Parathyroid adenoma (tissue), 2 donors: ENCODE data around the gene BTG1.
"Not testable (repeated sequence)": the region's sequence is repeated elsewhere in the genome, so short reads cannot be mapped to it uniquely, and the experiment has no call there.

Source experiments
- H2AFZ ChIP-seq: fragments of 300-600 bp; sonication (generic); one replicate; pipeline ENCODE4 v1.7.0; 2017; ENCODE audit warnings: antibody characterized with exemption, mild to moderate bottlenecking
- H3K27ac ChIP-seq: fragments of 300-600 bp; sonication (generic); one replicate; pipeline ENCODE4 v1.7.0; 2017
- H3K27me3 ChIP-seq: fragments of 300-600 bp; sonication (generic); one replicate; pipeline ENCODE4 v1.7.0; 2017; ENCODE audit warnings: low read length; ENCODE audit not compliant: control insufficient read depth, insufficient read depth
- H3K36me3 ChIP-seq: fragments of 300-600 bp; sonication (generic); one replicate; pipeline ENCODE4 v1.7.0; 2017; ENCODE audit warnings: low read length; ENCODE audit not compliant: control insufficient read depth, insufficient read depth
- H3K4me1 ChIP-seq: fragments of 300-600 bp; sonication (generic); one replicate; pipeline ENCODE4 v1.7.0; 2017; ENCODE audit warnings: control low read depth
- H3K4me2 ChIP-seq: fragments of 300-600 bp; sonication (generic); one replicate; pipeline ENCODE4 v1.7.0; 2017; ENCODE audit warnings: low read length
- H3K4me3 ChIP-seq: fragments of 300-600 bp; sonication (generic); one replicate; pipeline ENCODE4 v1.7.0; 2017; ENCODE audit warnings: low read depth, low read length
- H3K79me2 ChIP-seq: fragments of 300-600 bp; sonication (generic); one replicate; pipeline ENCODE4 v1.7.0; 2017; ENCODE audit warnings: control low read depth
- H3K9ac ChIP-seq: fragments of 300-600 bp; sonication (generic); one replicate; pipeline ENCODE4 v1.7.0; 2017; ENCODE audit warnings: mild to moderate bottlenecking
- H3K9me3 ChIP-seq: fragments of 300-600 bp; sonication (generic); one replicate; pipeline ENCODE4 v1.7.0; 2017; ENCODE audit warnings: low read length; ENCODE audit not compliant: control insufficient read depth
- TF ChIP-seq, protein P1 (sequence below): fragments of 300-600 bp; sonication (generic); IDR thresholded peaks from one replicate; pipeline ENCODE4 v1.7.0; 2017; ENCODE audit warnings: antibody characterized with exemption, mild to moderate bottlenecking
- donor health status: primary hyperparathyroidism.

The BTG1 gene

DNA sequence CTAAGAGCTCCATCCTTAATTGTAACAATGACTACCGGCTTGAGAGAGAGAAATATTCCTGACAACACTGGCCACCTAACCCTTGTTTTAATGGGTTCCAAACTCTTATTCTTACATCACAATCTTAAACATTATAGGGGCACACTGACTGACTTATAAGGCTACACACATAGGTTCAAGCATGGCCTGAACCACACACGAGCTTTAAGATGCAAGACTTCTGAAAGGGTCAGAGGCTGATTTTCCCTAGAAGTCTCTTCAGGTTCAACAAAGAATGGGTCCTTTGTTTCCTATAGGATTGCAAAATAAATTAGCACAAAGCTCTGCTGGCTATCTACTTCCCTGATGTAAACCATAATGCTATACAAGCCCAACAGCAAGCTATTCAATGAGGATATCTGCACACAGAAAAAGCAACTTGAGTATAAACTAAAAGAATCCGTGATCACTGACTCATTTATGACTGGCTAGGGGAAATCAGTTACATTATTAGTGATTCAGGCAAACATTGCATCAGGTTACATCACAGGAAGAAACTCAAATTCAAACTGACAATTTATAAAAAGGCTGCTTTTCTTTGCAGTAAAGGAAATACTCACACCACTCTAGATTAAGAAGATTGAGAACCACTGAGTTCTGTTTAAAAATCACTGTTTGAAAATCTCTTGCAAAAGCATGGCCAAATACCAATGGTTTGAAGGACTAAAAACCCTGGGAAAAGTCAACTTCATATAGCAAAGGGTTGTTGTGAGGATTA, 8.5 kb downstream of the BTG1 start:
- TF ChIP-seq, protein P1, sequence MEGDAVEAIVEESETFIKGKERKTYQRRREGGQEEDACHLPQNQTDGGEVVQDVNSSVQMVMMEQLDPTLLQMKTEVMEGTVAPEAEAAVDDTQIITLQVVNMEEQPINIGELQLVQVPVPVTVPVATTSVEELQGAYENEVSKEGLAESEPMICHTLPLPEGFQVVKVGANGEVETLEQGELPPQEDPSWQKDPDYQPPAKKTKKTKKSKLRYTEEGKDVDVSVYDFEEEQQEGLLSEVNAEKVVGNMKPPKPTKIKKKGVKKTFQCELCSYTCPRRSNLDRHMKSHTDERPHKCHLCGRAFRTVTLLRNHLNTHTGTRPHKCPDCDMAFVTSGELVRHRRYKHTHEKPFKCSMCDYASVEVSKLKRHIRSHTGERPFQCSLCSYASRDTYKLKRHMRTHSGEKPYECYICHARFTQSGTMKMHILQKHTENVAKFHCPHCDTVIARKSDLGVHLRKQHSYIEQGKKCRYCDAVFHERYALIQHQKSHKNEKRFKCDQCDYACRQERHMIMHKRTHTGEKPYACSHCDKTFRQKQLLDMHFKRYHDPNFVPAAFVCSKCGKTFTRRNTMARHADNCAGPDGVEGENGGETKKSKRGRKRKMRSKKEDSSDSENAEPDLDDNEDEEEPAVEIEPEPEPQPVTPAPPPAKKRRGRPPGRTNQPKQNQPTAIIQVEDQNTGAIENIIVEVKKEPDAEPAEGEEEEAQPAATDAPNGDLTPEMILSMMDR: no peak
- Histone ChIP-seq H3K4me1 (peaks cover 29% of the 10 kb centered on the region), H3K79me2 (peaks cover 53% of the 10 kb centered on the region), H3K27me3 (no peaks in the 10 kb centered on the region), H2AFZ (no peak overlapping the region), H3K9me3 (no peaks in the 10 kb centered on the region), H3K4me3 (no peak overlapping the region), H3K4me2 (peak overlapping the region; percentile 16), H3K9ac (no peak overlapping the region), H3K27ac (no peak overlapping the region), H3K36me3 (no peaks in the 10 kb centered on the region)

DNA sequence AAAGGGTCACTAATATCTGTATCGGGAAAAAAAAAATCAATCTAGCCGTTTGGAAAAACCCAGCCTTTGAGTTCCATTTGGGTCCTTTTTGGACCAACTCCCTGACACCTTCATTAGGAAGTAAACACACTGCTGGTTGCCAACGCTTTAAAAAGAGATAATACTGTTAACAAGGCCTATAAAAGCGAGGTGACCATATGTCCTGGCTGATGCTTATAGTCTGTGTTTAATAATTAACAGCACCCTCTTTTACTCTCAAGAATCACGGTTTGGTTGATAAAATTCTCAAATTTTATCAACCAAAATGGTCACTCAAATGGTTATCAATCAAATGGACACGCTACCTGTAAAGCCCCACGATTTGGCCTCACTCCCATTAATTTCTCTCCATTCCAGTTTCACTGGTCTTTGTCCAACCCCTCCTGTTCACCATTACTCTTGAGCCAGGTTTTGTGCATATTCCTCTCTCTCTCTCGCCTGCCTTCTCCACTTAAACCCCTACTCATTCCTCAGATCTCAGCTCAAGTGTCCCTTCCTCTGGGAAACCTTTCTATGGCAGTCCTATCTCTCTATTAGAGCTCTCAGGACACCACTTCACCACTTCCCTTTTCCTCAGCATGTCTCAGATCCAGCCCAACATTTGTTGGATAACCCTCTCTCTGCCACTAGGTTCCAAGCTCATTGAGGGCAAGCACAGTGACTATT, 9.5 kb downstream of the BTG1 start:
- TF ChIP-seq, protein P1: no peak
- no peak overlapping the region for H3K9ac ChIP-seq
- no peak overlapping the region for H2AFZ ChIP-seq
- H3K79me2 ChIP-seq: peaks cover 45% of the 10 kb centered on the region
- H3K27ac ChIP-seq: no peak overlapping the region
- no peak overlapping the region for H3K4me3 ChIP-seq
- H3K4me2 ChIP-seq: no peak overlapping the region
- H3K9me3 ChIP-seq: no peaks in the 10 kb centered on the region
- no peaks in the 10 kb centered on the region for H3K27me3 ChIP-seq
- no peaks in the 10 kb centered on the region for H3K36me3 ChIP-seq
- H3K4me1 ChIP-seq: peaks cover 35% of the 10 kb centered on the region

DNA sequence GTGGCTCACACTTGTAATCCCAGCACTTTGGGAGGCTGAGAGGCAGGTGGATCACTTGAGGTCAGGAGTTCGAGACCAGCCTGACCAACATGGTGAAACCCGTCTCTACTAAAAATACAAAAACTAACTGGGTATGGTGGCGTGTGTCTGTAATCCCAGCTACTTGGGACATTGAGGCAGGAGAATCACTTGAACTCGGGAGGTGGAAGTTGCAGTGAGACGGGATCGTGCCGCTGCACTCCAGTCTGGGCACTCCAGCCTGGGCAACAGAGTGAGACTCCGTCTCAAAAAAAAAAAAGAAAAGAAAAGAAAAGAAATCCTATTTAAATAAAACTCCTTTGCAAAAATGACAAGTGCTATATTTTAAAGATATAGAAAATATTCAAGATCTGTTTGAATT, 10.1 kb downstream of the BTG1 start:
- not testable (repeated sequence) for H3K4me2 ChIP-seq, H3K36me3 ChIP-seq, H3K27me3 ChIP-seq, H2AFZ ChIP-seq, H3K9me3 ChIP-seq, H3K4me3 ChIP-seq, H3K27ac ChIP-seq, H3K9ac ChIP-seq
- H3K79me2 ChIP-seq: peaks cover 41% of the 10 kb centered on the region
- peaks cover 38% of the 10 kb centered on the region for H3K4me1 ChIP-seq

DNA sequence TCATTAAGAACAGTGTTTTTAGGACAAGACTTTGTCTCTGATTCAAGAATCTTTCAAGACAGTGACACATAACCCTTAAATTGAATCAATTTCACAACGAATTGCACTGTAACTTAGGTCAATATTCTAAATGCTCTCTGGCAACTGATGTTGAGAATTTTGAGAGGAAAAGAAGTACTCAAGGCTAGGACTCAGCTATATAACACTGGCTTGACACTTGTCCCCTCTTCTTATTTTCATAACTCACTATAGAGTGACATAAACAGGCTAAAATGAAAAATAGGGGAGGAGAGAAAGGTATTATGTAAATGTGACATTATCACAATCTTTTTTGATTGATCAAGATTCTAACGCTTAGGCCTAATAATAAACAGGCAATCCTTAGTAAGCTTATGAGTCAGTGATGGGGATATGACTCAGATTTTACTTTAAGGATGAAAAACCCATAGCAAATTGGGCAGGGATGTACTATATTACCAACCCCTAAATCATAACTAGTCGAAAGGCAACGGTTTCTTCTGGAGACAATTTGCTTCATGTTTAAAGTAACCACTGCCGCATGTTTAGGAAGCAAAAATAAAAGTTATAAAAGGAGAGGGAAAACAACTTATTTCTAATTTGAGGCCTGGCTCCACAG, 10.9 kb downstream of the BTG1 start:
- Histone ChIP-seq H3K9ac (no peak overlapping the region), H3K79me2 (peaks cover 36% of the 10 kb centered on the region), H3K27me3 (no peaks in the 10 kb centered on the region), H3K27ac (no peak overlapping the region), H3K4me1 (peaks cover 32% of the 10 kb centered on the region), H2AFZ (no peak overlapping the region), H3K36me3 (no peaks in the 10 kb centered on the region), H3K4me2 (no peak overlapping the region), H3K4me3 (no peak overlapping the region), H3K9me3 (no peaks in the 10 kb centered on the region)
- TF ChIP-seq, protein P1: no peak
